Epithelial cell of esophagus (primary cell): ENCODE measurements around the gene EGFL7.

Source experiments
- DNase-seq: peaks from one replicate; pipeline ENCODE4 v3.0.0; 2010; ENCODE audit warnings: low read depth
- H3K4me3 ChIP-seq: 2 replicates; pipeline ENCODE4 v1.5.1; 2011; ENCODE audit warnings: mild to moderate bottlenecking, low read length, control low read depth
- TF ChIP-seq, protein P1 (sequence below): IDR thresholded peaks from 2 replicates; pipeline ENCODE4 v1.5.1; 2011; ENCODE audit warnings: low read depth, mild to moderate bottlenecking, low read length, control low read depth, inconsistent platforms; ENCODE audit not compliant: insufficient read depth; ENCODE audit errors: missing control alignments

Gene EGFL7

DNA sequence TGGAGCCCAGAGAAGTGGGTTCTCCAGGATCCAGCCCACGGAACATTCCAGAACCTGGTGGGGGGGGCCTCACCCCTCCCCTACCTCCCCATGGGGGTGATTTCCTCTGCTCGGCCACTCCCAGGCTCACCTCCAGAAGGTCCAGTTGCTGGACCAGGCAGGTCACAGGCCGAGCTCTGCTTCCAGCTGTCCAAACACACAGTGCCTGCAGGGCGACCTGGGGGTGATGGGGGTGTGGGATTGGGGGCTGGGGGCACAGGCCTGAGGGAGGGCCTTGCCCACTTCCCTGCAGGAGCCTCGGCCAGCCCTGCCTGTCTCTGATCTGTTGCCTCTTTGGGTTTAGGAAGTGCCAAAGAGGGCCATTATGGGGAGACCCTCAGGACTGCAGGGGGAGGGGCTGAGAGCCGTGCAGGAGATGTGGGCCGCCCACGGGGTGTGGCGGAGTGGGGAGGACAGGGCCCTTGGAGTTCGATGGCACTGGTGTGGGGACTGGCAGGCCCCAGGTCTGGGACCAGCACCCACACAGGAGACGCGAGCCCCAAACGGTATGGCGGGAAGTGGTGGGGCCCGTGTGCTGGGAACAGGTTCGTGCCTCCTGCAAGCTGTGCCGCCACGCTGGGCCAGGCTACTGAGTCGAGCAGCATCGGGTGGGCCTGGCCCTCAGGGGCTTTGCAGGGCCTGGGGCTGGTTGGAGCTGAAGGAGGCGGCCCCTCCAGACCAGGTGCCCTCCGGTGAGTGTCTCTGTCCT, 45.6 kb upstream of the EGFL7 start:
- no peak for DNase-seq
- H3K4me3 ChIP-seq, result no peak overlapping the region
- TF ChIP-seq, protein P1, sequence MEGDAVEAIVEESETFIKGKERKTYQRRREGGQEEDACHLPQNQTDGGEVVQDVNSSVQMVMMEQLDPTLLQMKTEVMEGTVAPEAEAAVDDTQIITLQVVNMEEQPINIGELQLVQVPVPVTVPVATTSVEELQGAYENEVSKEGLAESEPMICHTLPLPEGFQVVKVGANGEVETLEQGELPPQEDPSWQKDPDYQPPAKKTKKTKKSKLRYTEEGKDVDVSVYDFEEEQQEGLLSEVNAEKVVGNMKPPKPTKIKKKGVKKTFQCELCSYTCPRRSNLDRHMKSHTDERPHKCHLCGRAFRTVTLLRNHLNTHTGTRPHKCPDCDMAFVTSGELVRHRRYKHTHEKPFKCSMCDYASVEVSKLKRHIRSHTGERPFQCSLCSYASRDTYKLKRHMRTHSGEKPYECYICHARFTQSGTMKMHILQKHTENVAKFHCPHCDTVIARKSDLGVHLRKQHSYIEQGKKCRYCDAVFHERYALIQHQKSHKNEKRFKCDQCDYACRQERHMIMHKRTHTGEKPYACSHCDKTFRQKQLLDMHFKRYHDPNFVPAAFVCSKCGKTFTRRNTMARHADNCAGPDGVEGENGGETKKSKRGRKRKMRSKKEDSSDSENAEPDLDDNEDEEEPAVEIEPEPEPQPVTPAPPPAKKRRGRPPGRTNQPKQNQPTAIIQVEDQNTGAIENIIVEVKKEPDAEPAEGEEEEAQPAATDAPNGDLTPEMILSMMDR, result no peak

DNA sequence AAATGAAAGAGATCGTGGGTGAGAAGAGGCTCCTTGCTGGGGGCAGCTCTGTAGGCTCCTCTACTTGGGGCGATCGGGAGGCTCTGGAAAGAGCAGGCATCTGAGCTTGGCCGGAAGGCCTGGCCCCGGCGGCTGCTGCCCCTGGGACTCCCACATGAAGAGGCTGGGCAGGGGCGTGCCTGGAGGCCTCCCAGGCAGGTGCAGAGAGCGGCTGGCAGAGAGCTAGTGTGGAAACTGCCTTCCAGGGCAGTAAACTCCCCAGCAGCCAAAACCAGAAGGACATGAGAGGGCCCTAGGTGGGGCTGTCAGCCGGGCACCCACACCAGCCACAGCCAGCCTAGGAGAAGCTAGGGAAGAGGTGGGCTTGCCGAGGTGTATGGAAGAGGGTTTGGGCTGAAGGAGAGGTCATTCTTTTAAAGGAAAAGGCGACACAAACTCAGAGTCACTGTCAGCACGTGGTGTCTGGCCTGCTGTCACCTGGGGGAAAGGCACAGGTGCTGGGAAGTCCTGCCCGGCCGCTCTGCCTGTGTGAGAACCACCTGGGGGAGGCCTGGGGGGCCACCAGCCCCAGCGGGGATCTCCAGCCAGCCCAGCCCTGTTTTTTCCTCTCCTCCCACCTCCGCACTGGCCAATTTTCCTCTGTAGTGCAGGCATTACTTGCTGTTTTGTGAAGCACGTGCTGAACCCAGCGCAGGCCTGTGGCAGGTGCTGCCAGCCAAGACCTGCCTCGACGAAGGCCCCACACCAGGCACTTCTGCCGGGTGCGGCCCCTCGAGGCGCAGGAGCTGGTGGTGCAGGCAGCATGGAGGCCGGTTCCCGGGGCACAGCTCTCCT, 44.8 kb upstream of the EGFL7 start:
- H3K4me3 ChIP-seq, result no peak overlapping the region
- DNase-seq, result no peak
- TF ChIP-seq, protein P1, result no peak

DNA sequence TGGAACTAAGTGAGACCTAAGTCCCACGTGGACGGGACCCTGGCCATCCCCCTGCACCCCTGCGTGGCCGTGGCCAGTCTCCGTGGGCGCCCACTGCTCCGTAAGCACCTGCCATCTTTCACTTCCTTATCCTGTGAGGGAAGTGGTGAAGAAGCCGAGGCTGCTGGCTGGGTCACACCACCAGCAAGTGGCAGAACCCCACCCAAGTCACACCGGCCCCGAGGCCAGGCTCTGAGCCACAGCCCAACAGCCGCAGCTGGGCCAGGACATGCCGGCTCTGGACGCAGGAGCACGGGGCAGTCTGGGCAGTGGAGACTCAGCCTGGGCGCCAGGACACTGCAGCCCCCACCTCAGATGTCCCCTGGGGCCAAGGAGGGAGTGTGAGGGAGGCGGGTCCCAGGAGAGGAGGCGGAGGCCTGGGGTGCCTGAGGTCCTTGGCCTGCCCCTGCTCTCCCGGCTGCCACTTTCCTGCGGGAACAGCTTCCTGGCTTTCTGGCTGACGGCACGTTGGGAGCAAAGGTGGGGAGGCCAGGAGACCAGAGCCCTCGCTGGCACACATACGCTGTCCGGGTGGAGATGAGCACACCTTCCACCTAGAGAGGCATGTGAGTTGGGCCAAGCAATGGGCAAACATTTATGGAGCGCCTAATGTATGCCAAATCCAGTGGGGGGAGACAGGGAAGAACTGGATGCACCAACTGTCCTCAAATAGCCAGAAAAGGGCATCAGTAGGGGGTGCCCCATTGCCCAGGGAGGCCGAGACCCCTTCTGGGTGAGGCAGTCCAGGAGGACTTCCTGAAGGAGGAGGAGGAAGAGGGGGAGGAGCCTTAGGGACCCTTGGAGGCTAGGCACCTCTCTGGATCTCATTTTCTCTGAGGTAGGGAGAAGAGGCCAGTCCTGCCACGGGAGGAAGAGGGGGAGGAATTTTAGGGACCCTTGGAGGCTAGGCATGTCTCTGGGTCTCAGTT, 43.9 kb upstream of the EGFL7 start:
- TF ChIP-seq, protein P1, result no peak
- no peak overlapping the region for H3K4me3 ChIP-seq
- no peak for DNase-seq

DNA sequence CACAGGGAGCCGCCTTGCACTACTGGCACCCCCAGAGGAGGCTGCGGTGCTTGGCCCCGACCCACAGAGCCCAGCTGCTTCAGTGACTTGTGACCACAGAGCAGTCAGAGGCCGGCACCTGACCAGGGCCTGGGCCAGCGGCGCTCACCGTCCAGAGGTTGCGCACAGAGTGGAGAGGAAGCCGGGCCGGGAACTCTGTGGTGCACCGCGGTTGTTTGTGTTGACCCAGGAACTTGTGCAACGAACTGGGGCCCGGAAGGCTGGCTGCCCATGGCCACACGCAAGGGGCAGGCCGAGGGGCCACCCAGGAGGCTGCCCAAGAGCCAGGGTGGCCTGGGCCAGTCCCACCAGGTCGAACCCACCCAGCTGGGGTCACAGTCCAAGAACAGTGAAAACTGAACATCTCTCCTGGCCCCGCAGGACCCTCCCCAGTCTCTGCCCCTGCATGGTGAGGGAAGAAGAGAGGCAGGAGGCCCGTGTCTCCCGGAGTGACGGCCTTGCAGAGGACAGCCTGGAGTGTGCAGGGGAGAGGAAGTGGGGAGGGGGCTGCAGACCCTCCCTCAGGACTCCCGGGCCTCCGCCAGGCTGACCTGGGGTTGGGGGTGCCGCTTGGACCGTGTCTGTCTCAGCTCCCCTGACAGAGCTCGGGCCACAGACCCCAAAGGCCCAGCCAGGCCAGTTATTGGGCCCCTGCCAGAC, 42.8 kb upstream of the EGFL7 start:
- no peak overlapping the region for H3K4me3 ChIP-seq
- DNase-seq, result no peak
- TF ChIP-seq, protein P1, result no peak

DNA sequence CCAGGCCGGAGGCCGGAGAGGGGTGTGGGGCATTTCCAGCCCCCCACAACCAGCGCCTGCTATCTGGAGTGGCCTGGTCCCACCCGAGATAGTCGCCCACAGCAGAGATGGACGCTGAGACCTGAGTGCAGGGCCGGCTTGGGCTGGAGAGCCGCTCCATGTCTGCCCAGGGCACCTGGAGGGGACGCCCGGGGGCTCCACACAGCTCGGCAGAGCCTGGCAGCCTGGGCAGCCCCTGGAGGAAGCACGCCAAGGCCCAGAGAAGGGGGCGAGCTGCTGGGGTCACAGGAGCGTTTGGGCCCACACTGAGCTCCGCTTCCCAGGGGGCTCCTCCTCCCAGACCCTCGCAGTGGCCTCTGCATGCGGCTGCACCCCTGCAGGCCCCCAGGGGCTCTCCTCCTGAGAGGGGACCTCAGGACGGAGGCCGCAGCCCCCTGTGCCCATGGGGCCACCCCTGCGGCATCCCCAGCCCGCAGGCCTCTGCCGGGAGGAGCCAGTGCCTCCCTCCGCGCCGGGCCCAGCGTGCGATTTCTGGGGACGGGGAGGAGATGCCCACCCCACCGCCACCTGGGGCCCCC, 42.2 kb upstream of the EGFL7 start:
- TF ChIP-seq, protein P1, result no peak
- no peak for DNase-seq
- peak overlapping the region; percentile 34 for H3K4me3 ChIP-seq

DNA sequence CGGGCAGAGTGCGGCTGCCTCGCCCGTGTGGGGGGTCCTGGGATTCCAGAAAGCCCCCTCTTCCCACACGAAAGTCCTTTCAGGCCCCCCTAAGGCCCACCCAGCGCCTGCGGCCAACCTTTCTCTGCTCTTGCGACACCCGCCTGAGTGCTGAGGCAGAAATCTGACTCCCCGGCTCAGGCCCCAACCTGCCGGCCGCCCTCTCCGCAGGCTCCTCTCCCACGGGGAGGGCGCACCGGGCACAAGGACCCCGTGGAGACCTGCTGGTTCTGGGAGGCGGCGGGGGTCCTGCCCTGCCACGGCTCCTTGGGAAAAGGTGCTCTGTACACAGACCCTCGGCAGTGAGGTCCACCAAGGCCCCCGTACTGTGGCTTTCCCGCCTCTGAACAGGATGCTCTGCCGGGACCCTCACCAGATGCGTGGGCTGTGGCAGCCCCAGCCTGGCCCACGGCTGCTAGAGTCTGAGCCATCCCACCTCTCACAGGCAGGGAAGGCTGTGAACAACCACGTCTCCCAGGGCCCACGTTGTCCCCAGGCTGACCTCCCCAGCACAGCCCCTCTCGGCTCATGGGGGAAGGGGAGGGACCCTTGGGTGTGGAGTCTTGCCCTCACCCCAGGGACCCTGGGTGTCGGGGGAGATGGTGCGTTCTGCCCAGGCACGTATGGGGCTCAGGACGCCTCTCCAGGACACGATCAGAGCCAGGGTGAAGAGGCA, 41.5 kb upstream of the EGFL7 start:
- peak overlapping the region; percentile 34 for H3K4me3 ChIP-seq
- peak; percentile 78 for DNase-seq
- TF ChIP-seq, protein P1, result no peak
